HG03135 (cell line): Measurements from ENCODE around the gene BEAN1.
A peak's percentile ranks its signal among the peaks of the same experiment; 100 is the strongest.
"Not testable (repeated sequence)": the region's sequence is repeated elsewhere in the genome, so short reads cannot be mapped to it uniquely, and the experiment has no call there.

ENCODE experiments used
- ATAC-seq: cut with Tn5 transposase; IDR thresholded peaks from one replicate; pipeline ENCODE4 v1.9.1; 2021; ENCODE audit warnings: mild to moderate bottlenecking, moderate library complexity; ENCODE audit not compliant: unreplicated experiment

The BEAN1 gene

GRCh38 chr16:66481081-66481942 lies 54.2 kb downstream of the BEAN1 start:
- no peak for ATAC-seq

- no peak for ATAC-seq
Measured at GRCh38 chr16:66481943-66482390, 54.9 kb downstream of the BEAN1 start.

- peak; percentile 53 for ATAC-seq
Measured at GRCh38 chr16:66483689-66484452, 56.8 kb downstream of the BEAN1 start.

- no peak for ATAC-seq
Measured at GRCh38 chr16:66484453-66485213, 57.5 kb downstream of the BEAN1 start.

GRCh38 chr16:66485376-66485775 lies 58.3 kb downstream of the BEAN1 start:
- ATAC-seq = no peak

- ATAC-seq = no peak
Measured at GRCh38 chr16:66486199-66486772, 59.2 kb downstream of the BEAN1 start.

- no peak for ATAC-seq
Measured at GRCh38 chr16:66486773-66487579, 59.9 kb downstream of the BEAN1 start.

GRCh38 chr16:66487580-66488275 lies 60.6 kb downstream of the BEAN1 start:
- no peak for ATAC-seq

- ATAC-seq = no peak
Measured at GRCh38 chr16:66488505-66488904, 61.4 kb downstream of the BEAN1 start.

GRCh38 chr16:66489385-66489784 lies 62.3 kb downstream of the BEAN1 start:
- ATAC-seq = no peak

- no peak for ATAC-seq
Measured at GRCh38 chr16:66489818-66490217, 62.7 kb downstream of the BEAN1 start.

- ATAC-seq = no peak
Measured at GRCh38 chr16:66490774-66491715, 64.0 kb downstream of the BEAN1 start.

- no peak for ATAC-seq
Measured at GRCh38 chr16:66491716-66492064, 64.6 kb downstream of the BEAN1 start.

GRCh38 chr16:66493490-66494401 lies 66.7 kb downstream of the BEAN1 start:
- no peak for ATAC-seq

- ATAC-seq = no peak
Measured at GRCh38 chr16:66494916-66495315, 67.8 kb downstream of the BEAN1 start.

GRCh38 chr16:66495440-66495839 lies 68.3 kb downstream of the BEAN1 start:
- ATAC-seq = no peak

GRCh38 chr16:66496226-66496625 lies 69.1 kb downstream of the BEAN1 start:
- ATAC-seq = not testable (repeated sequence)
